ENCODE measurements around the gene AJAP1.

DNA sequence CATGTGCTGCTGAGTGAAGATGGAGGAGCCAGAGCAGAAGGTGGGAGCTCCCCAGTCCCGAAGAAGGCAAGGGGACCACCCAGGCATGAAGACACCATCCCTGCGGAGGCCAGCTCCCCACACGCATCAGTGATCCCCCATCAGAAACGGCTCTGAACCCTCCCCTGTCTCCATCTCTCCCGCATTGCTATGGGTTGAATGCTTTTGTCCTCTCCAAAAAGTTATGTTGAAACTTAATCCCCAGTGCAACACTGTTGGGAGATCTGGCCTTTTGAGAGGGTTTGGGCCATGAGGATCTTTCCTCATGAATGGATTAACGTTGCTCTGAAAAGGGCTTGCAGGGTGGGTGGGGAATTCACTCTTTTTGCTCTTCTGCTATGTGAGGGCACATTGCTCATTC, 147.6 kb downstream of the AJAP1 start:
- TF ChIP-seq CTCF (conservative IDR thresholded peaks at IDR 0.05; ENCODE audit: low read length), result no peak
- no peak for TF ChIP-seq EZH2phosphoT487 (IDR thresholded peaks at IDR 0.05; ENCODE audit: borderline replicate concordance, low read depth, low read length)
